ENCODE results near the gene NEMP1. TPM values are rescaled to one million over a fixed set of nuclear protein-coding genes. Genes with fewer than 3 reads are reported as not detected.
A peak's percentile ranks its signal among the peaks of the same experiment; 100 is the strongest.
"Not testable (repeated sequence)": the region's sequence is repeated elsewhere in the genome, so short reads cannot be mapped to it uniquely, and the experiment has no call there.

NEMP1 gene
- total and polyA plus RNA-seq, 7 donors = 1.3 to 3.2 (median 2.4) TPM

GRCh38 chr12:57085999-57086492 is 7.5 kb upstream of the NEMP1 start:
- 27 to 47% (median 37%) methylated on average over 12 of the region's 12 CpGs for WGBS, 3 donors
- H3K9me3 ChIP-seq = no peaks in the 10 kb centered on the region
- peak overlapping the region; percentile 92 for H3K27ac ChIP-seq
- intact Hi-C loops (cut with DNase I) = no loop called here
- no peaks in the 10 kb centered on the region for H3K27me3 ChIP-seq (ENCODE audit: insufficient read depth in 3 of 3, low read length in 2 of 3)
- DNase-seq (peak; percentile 57 to 62), ATAC-seq (no peak)
- peak overlapping the region; percentile 84 for H3K4me3 ChIP-seq
- TF ChIP-seq, protein P1, sequence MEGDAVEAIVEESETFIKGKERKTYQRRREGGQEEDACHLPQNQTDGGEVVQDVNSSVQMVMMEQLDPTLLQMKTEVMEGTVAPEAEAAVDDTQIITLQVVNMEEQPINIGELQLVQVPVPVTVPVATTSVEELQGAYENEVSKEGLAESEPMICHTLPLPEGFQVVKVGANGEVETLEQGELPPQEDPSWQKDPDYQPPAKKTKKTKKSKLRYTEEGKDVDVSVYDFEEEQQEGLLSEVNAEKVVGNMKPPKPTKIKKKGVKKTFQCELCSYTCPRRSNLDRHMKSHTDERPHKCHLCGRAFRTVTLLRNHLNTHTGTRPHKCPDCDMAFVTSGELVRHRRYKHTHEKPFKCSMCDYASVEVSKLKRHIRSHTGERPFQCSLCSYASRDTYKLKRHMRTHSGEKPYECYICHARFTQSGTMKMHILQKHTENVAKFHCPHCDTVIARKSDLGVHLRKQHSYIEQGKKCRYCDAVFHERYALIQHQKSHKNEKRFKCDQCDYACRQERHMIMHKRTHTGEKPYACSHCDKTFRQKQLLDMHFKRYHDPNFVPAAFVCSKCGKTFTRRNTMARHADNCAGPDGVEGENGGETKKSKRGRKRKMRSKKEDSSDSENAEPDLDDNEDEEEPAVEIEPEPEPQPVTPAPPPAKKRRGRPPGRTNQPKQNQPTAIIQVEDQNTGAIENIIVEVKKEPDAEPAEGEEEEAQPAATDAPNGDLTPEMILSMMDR (IDR thresholded peaks at IDR 0.05) = no peak
- H3K36me3 ChIP-seq (ENCODE audit: insufficient read depth in 1 of 2, low read depth in 1 of 2) = no peaks in the 10 kb centered on the region
- H3K4me1 ChIP-seq = peaks cover 15% of the 10 kb centered on the region

DNA sequence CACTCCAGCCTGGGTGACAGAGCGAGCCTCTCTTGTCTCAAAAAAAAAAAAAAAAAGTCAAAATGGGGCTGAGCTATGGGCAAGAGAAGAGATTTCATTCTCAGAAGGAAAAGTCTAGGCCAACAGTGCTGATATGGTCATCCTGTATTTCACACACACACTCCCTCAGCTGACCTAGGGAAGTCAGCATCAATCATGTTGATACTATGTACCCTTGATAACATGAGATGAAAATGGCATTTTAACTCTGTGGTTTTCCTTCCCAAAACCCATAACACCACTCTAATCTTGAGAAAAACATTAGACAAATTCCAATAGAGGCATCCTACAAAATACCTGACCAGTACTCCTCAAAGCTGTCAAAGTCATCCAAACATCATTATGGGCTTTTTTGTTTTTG is 2.3 kb upstream of the NEMP1 start:
- DNase-seq (no peak), ATAC-seq (no peak)
- WGBS, 3 donors = 97 to 100% (median 100%) methylated on average over 1 of the region's 1 CpG
- H3K4me3 ChIP-seq = no peak overlapping the region
- intact Hi-C loops (cut with DNase I) = no loop called here
- no peak overlapping the region for H3K27ac ChIP-seq
- H3K4me1 ChIP-seq = peaks cover 12% of the 10 kb centered on the region
- no peaks in the 10 kb centered on the region for H3K9me3 ChIP-seq
- H3K27me3 ChIP-seq (ENCODE audit: insufficient read depth in 3 of 3, low read length in 2 of 3) = no peaks in the 10 kb centered on the region
- TF ChIP-seq, protein P1 (IDR thresholded peaks at IDR 0.05) = no peak
- H3K36me3 ChIP-seq (ENCODE audit: insufficient read depth in 1 of 2, low read depth in 1 of 2) = no peaks in the 10 kb centered on the region

GRCh38 chr12:57079821-57080220 is 1.2 kb upstream of the NEMP1 start:
- intact Hi-C loops (cut with DNase I) = no loop called here
- no peak for DNase-seq
- Histone ChIP-seq H3K4me3 (no peak overlapping the region), H3K36me3 (ENCODE audit: insufficient read depth in 1 of 2, low read depth in 1 of 2) (no peaks in the 10 kb centered on the region), H3K9me3 (no peaks in the 10 kb centered on the region), H3K27ac (peak overlapping the region; percentile 84), H3K27me3 (ENCODE audit: insufficient read depth in 3 of 3, low read length in 2 of 3) (no peaks in the 10 kb centered on the region), H3K4me1 (peaks cover 12% of the 10 kb centered on the region)
- no peak for ATAC-seq
- TF ChIP-seq, protein P1 (IDR thresholded peaks at IDR 0.05) = no peak
- 33 to 71% (median 58%) methylated on average over 1 of the region's 1 CpG for WGBS, 3 donors

- H3K4me1 ChIP-seq; ATAC-seq; H3K27ac ChIP-seq; H3K4me3 ChIP-seq; H3K9me3 ChIP-seq; H3K27me3 ChIP-seq (ENCODE audit: insufficient read depth in 3 of 3, low read length in 2 of 3); DNase-seq: not testable (repeated sequence)
- intact Hi-C loops (cut with DNase I) = loop anchor here in 1 of 2 donors (5.0 kb wide), 1 partner anchor 108 kb away; no protein-coding TSS in a partner anchor
- peaks cover 4 to 31% of the 10 kb centered on the region in 2 donors for H3K36me3 ChIP-seq (ENCODE audit: insufficient read depth in 1 of 2, low read depth in 1 of 2)
- WGBS, 3 donors = 93 to 98% (median 97%) methylated on average over 6 of the region's 6 CpGs
Measured at GRCh38 chr12:57073566-57074450, 4.8 kb downstream of the NEMP1 start.

- TF ChIP-seq, protein P1 (IDR thresholded peaks at IDR 0.05) = no peak
- DNase-seq (no peak), ATAC-seq (no peak)
- no peak overlapping the region for H3K27ac ChIP-seq
- peaks cover 1% of the 10 kb centered on the region for H3K4me1 ChIP-seq
- intact Hi-C loops (cut with DNase I) = loop anchor here in 1 of 2 donors (5.0 kb wide), 1 partner anchor 110 kb away; no protein-coding TSS in a partner anchor
- WGBS, 3 donors = 74 to 82% (median 74%) methylated on average over 2 of the region's 2 CpGs
- no peak overlapping the region for H3K4me3 ChIP-seq
- no peaks in the 10 kb centered on the region for H3K27me3 ChIP-seq (ENCODE audit: insufficient read depth in 3 of 3, low read length in 2 of 3)
- H3K9me3 ChIP-seq = no peaks in the 10 kb centered on the region
- peaks cover 4 to 39% of the 10 kb centered on the region in 2 donors for H3K36me3 ChIP-seq (ENCODE audit: insufficient read depth in 1 of 2, low read depth in 1 of 2)
Measured at GRCh38 chr12:57072661-57073060, 5.9 kb downstream of the NEMP1 start.
